HEK293T (cell line): ENCODE measurements around the gene PTPRA.

Experiments
- ARNT ChIP-seq: fragments of 450-650 bp; IDR thresholded peaks from 2 replicates; pipeline ENCODE4 v1.6.1; 2017; ENCODE audit warnings: mild to moderate bottlenecking
- BHLHE40 ChIP-seq: fragments of 450-650 bp; IDR thresholded peaks from 2 replicates; pipeline ENCODE4 v1.6.1; 2016; ENCODE audit warnings: mild to moderate bottlenecking, moderate library complexity, borderline replicate concordance
- FOXA1 ChIP-seq: fragments of 450-650 bp; IDR thresholded peaks from 2 replicates; pipeline ENCODE4 v1.6.1; 2016; ENCODE audit warnings: mild to moderate bottlenecking
- NFRKB ChIP-seq: fragments of 450-650 bp; IDR thresholded peaks from 2 replicates; pipeline ENCODE4 v1.6.1; 2016; ENCODE audit warnings: mild to moderate bottlenecking, moderate library complexity
- SUZ12 ChIP-seq: fragments of 450-650 bp; IDR thresholded peaks from 2 replicates; pipeline ENCODE4 v1.6.1; 2016; ENCODE audit warnings: mild to moderate bottlenecking
- TARDBP ChIP-seq: fragments of 450-650 bp; IDR thresholded peaks from 2 replicates; pipeline ENCODE4 v1.6.1; 2016
- TF ChIP-seq, protein P1 (sequence below): fragments of 450-650 bp; IDR thresholded peaks from 2 replicates; pipeline ENCODE4 v1.6.1; 2016

- TF ChIP-seq ARNT (no peak), BHLHE40 (no peak), TARDBP (no peak), SUZ12 (no peak), NFRKB (no peak), FOXA1 (no peak)
- TF ChIP-seq, protein P1, sequence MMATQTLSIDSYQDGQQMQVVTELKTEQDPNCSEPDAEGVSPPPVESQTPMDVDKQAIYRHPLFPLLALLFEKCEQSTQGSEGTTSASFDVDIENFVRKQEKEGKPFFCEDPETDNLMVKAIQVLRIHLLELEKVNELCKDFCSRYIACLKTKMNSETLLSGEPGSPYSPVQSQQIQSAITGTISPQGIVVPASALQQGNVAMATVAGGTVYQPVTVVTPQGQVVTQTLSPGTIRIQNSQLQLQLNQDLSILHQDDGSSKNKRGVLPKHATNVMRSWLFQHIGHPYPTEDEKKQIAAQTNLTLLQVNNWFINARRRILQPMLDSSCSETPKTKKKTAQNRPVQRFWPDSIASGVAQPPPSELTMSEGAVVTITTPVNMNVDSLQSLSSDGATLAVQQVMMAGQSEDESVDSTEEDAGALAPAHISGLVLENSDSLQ, result no peak
Measured at GRCh38 chr20:2937902-2938301, 64.6 kb downstream of the PTPRA start.
